WI38 (cell line): Measurements from ENCODE around the gene MXRA8.

Source experiments
- H3K4me3 ChIP-seq: 2 replicates; pipeline ENCODE4 v1.5.1; 2011; ENCODE audit warnings: low read depth, mild to moderate bottlenecking, control low read depth, low read length
- TF ChIP-seq, protein P1 (sequence below): IDR thresholded peaks from 2 replicates; pipeline ENCODE4 v1.5.1; 2012; ENCODE audit warnings: low read depth, mild to moderate bottlenecking, control low read depth, low read length

Gene MXRA8

GRCh38 chr1:1330366-1331067 is 27.8 kb downstream of the MXRA8 start:
- no peak overlapping the region for H3K4me3 ChIP-seq
- TF ChIP-seq, protein P1, sequence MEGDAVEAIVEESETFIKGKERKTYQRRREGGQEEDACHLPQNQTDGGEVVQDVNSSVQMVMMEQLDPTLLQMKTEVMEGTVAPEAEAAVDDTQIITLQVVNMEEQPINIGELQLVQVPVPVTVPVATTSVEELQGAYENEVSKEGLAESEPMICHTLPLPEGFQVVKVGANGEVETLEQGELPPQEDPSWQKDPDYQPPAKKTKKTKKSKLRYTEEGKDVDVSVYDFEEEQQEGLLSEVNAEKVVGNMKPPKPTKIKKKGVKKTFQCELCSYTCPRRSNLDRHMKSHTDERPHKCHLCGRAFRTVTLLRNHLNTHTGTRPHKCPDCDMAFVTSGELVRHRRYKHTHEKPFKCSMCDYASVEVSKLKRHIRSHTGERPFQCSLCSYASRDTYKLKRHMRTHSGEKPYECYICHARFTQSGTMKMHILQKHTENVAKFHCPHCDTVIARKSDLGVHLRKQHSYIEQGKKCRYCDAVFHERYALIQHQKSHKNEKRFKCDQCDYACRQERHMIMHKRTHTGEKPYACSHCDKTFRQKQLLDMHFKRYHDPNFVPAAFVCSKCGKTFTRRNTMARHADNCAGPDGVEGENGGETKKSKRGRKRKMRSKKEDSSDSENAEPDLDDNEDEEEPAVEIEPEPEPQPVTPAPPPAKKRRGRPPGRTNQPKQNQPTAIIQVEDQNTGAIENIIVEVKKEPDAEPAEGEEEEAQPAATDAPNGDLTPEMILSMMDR: no peak

- H3K4me3 ChIP-seq: no peak overlapping the region
- TF ChIP-seq, protein P1: no peak
Observed at GRCh38 chr1:1329304-1330210, 28.8 kb downstream of the MXRA8 start.

- H3K4me3 ChIP-seq: no peak overlapping the region
- TF ChIP-seq, protein P1: no peak
Observed at GRCh38 chr1:1328254-1328653, 30.1 kb downstream of the MXRA8 start.

DNA sequence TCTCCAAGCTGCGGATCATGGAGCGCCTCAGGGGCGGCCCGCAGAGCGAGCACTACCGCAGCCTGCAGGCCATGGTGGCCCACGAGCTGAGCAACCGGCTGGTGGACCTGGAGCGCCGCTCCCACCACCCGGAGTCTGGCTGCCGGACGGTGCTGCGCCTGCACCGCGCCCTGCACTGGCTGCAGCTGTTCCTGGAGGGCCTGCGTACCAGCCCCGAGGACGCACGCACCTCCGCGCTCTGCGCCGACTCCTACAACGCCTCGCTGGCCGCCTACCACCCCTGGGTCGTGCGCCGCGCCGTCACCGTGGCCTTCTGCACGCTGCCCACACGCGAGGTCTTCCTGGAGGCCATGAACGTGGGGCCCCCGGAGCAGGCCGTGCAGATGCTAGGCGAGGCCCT is 31.1 kb downstream of the MXRA8 start:
- TF ChIP-seq, protein P1: no peak
- H3K4me3 ChIP-seq: no peak overlapping the region

DNA sequence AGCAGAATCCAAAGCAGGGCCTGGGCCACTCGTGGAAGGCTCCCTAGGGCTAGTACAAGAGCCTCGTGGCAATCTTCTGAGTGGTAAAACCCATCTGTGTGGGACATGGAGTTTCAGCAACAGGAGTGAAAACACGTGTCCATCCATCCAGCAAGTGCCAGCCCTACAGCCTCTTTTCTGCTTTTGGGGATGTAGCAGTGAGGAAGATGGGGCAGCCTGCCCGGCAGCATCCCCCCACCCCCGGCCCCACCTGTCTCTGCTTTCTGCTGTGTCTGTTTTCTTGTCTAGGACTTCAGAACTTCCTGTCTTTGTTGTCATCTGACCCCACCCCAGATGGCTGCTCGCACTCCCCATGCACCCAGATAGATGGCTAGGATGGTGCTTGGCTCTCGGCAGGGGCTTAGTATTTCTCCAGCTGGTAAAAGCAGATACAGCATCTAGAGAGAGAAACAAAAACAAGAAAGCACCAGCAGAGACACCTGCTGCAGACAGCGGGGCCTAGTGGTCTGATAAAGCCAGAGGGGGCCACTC is 32.2 kb downstream of the MXRA8 start:
- no peak overlapping the region; the same call in 1 of the 2 replicates for H3K4me3 ChIP-seq
- TF ChIP-seq, protein P1: no peak

GRCh38 chr1:1325288-1326074 is 32.9 kb downstream of the MXRA8 start:
- TF ChIP-seq, protein P1: no peak
- peak overlapping the region; percentile 83 for H3K4me3 ChIP-seq
